IPS DF 4.7 (cell line): ENCODE results near the gene GH1.
"Not testable (repeated sequence)": the region's sequence is repeated elsewhere in the genome, so short reads cannot be mapped to it uniquely, and the experiment has no call there.

ENCODE experiments used
- DNase-seq: peaks from one replicate; pipeline ENCODE4 v3.0.0-alpha.2; 2013; ENCODE audit warnings: low spot score; ENCODE audit errors: extremely low read depth

The GH1 gene

GRCh38 chr17:63918789-63919305, at the start of gene GH1:
Gene GH1, minus strand, starts transcription at chr17:63918839. Its CDS starts 63 bp downstream, at chr17:63918776.
- DNase-seq = not testable (repeated sequence)

GRCh38 chr17:63967953-63968352, 49.3 kb upstream of the GH1 start:
- DNase-seq = no peak

GRCh38 chr17:63966646-63967264, 48.1 kb upstream of the GH1 start:
- DNase-seq = no peak

- DNase-seq = no peak
Measured at GRCh38 chr17:63963123-63963522, 44.5 kb upstream of the GH1 start.

GRCh38 chr17:63962298-63962744, 43.7 kb upstream of the GH1 start:
- no peak for DNase-seq

- peak; percentile 84 for DNase-seq
Measured at GRCh38 chr17:63961355-63962212, 42.9 kb upstream of the GH1 start.

- no peak for DNase-seq
Measured at GRCh38 chr17:63960430-63960829, 41.8 kb upstream of the GH1 start.

- DNase-seq = no peak
Measured at GRCh38 chr17:63960006-63960405, 41.4 kb upstream of the GH1 start.

- DNase-seq = no peak
Measured at GRCh38 chr17:63956296-63956920, 37.8 kb upstream of the GH1 start.

GRCh38 chr17:63955791-63956190, 37.2 kb upstream of the GH1 start:
- DNase-seq = no peak

- no peak for DNase-seq
Measured at GRCh38 chr17:63955232-63955631, 36.6 kb upstream of the GH1 start.

GRCh38 chr17:63954402-63955063, 35.9 kb upstream of the GH1 start:
- DNase-seq = no peak

GRCh38 chr17:63950940-63951907, 32.6 kb upstream of the GH1 start:
- DNase-seq = no peak

GRCh38 chr17:63949576-63950250, 31.1 kb upstream of the GH1 start:
- DNase-seq = no peak

- no peak for DNase-seq
Measured at GRCh38 chr17:63948521-63948920, 29.9 kb upstream of the GH1 start.

GRCh38 chr17:63947711-63948330, 29.2 kb upstream of the GH1 start:
- DNase-seq = no peak

- no peak for DNase-seq
Measured at GRCh38 chr17:63946440-63947363, 28.1 kb upstream of the GH1 start.

GRCh38 chr17:63945784-63946439, 27.3 kb upstream of the GH1 start:
- no peak for DNase-seq
